Tibial nerve (tissue), 4 donors: Measurements from ENCODE around the gene COL1A1.

ENCODE experiments used
- EP300 ChIP-seq, 2 donors: sonication (generic); formaldehyde crosslinking; IDR thresholded peaks; one replicate each; pipeline ENCODE4 v1.6.1; 2017; ENCODE audit warnings: antibody characterized with exemption in 2 of 2, mild to moderate bottlenecking in 1 of 2
- POLR2A ChIP-seq, 2 donors: fragments of 450-650 bp; IDR thresholded peaks; one replicate each; pipeline ENCODE4 v1.6.1; 2017; ENCODE audit warnings: antibody characterized with exemption in 2 of 2, mild to moderate bottlenecking in 2 of 2, moderate library complexity in 2 of 2
- TF ChIP-seq, protein P1 (sequence below), 5 experiments: fragments of 200-600 bp in 3 of 5; fragments of 450-650 bp in 2 of 5; sonication (generic) in 3 of 5; IDR thresholded peaks; one replicate each; pipeline ENCODE4 v1.5.1; 2016 to 2019; ENCODE audit warnings: antibody characterized with exemption in 5 of 5, mild to moderate bottlenecking in 3 of 5, moderate library complexity in 2 of 5

DNA sequence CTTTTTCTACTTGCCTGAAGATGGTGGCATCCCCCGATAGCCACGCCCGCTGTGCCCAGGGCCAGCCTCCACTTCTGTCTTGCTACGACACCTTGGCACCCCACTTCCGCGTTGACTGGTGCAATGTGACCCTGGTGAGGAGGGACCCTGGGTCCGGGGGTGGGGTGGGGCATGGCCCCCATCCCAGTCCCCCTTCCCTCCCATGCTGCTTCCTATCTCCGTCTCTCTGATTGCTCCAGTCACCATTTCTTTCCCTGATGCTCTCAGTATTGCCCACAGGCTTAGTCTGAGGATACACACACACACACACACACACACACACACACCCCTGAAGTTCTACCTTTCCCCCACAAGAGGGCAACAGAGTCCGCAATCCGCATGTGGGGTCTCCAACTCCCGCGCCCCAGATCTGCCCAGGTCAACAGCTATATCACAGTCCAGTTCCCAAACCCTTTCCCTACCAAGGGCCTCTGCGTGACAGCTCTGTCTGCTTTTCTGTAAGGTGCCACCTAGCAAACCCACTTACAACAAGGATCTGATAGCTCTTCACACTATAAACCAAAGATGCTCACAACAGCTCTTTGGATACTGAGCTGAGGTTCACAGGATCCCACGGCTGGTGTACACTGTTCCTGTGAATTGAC, 32.2 kb downstream of the COL1A1 start:
- TF ChIP-seq POLR2A (IDR thresholded peaks at IDR 0.05) (no peak), EP300 (IDR thresholded peaks at IDR 0.05) (no peak)
- TF ChIP-seq, protein P1, sequence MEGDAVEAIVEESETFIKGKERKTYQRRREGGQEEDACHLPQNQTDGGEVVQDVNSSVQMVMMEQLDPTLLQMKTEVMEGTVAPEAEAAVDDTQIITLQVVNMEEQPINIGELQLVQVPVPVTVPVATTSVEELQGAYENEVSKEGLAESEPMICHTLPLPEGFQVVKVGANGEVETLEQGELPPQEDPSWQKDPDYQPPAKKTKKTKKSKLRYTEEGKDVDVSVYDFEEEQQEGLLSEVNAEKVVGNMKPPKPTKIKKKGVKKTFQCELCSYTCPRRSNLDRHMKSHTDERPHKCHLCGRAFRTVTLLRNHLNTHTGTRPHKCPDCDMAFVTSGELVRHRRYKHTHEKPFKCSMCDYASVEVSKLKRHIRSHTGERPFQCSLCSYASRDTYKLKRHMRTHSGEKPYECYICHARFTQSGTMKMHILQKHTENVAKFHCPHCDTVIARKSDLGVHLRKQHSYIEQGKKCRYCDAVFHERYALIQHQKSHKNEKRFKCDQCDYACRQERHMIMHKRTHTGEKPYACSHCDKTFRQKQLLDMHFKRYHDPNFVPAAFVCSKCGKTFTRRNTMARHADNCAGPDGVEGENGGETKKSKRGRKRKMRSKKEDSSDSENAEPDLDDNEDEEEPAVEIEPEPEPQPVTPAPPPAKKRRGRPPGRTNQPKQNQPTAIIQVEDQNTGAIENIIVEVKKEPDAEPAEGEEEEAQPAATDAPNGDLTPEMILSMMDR (IDR thresholded peaks at IDR 0.05), result peak; percentile 62 to 96 (median 76)
